Measurements from ENCODE around the gene EXOC1.

The EXOC1 gene

DNA sequence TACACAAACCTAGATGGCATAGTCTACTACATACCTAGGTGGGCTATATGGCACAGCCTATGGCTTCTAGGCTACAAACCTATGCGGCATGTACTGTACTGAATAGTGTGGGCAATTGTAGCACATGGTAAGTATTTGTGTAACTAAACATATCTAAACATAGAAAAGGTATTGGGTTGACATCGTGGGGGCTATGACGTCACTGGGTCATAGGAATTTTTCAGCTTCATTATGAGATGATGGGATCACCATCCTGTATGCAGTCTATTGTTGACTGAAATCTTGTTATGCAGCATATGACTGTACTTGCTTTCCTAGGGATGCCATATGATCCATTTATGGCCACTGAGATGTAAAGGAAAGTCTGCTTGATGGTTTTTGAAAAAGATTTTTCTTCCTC, 35.8 kb upstream of the EXOC1 start:
- TF ChIP-seq YY1 (IDR thresholded peaks at IDR 0.05; ENCODE audit: low read depth) = no peak
- no peak for TF ChIP-seq NFIC (IDR thresholded peaks at IDR 0.05)
- TF ChIP-seq RAD21 (IDR thresholded peaks at IDR 0.05; ENCODE audit: low read depth) = no peak
- no peak for TF ChIP-seq EP300 (IDR thresholded peaks at IDR 0.05; ENCODE audit: borderline replicate concordance)
- no peak for TF ChIP-seq ZBTB7A (IDR thresholded peaks at IDR 0.05; ENCODE audit: low read depth)
- TF ChIP-seq CEBPB (IDR thresholded peaks at IDR 0.05) = no peak
- TF ChIP-seq TCF12 (IDR thresholded peaks at IDR 0.05; ENCODE audit: low read depth) = no peak
- TF ChIP-seq CREB1 (IDR thresholded peaks at IDR 0.05; ENCODE audit: low read depth) = no peak
- no peak for TF ChIP-seq EGR1 (IDR thresholded peaks at IDR 0.05)
- TF ChIP-seq TAF1 (IDR thresholded peaks at IDR 0.05; ENCODE audit: low read depth) = no peak
- TF ChIP-seq, protein P1, sequence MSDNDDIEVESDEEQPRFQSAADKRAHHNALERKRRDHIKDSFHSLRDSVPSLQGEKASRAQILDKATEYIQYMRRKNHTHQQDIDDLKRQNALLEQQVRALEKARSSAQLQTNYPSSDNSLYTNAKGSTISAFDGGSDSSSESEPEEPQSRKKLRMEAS (IDR thresholded peaks at IDR 0.05) = no peak
- TF ChIP-seq, protein P2, sequence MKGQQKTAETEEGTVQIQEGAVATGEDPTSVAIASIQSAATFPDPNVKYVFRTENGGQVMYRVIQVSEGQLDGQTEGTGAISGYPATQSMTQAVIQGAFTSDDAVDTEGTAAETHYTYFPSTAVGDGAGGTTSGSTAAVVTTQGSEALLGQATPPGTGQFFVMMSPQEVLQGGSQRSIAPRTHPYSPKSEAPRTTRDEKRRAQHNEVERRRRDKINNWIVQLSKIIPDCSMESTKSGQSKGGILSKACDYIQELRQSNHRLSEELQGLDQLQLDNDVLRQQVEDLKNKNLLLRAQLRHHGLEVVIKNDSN (IDR thresholded peaks at IDR 0.05) = no peak
- TF ChIP-seq REST (IDR thresholded peaks at IDR 0.05; ENCODE audit: low read depth) = no peak

GRCh38 chr4:55819634-55820033, 33.8 kb upstream of the EXOC1 start, which contains the start of gene EXOC1L:
Gene EXOC1L (plus strand): TSS chr4:55819790. CDS start chr4:55820027, 237 bp downstream.
- no peak for TF ChIP-seq RAD21 (IDR thresholded peaks at IDR 0.05; ENCODE audit: low read depth)
- no peak for TF ChIP-seq EP300 (IDR thresholded peaks at IDR 0.05; ENCODE audit: borderline replicate concordance)
- TF ChIP-seq TEAD4 (IDR thresholded peaks at IDR 0.05) = no peak
- no peak for TF ChIP-seq CREB1 (IDR thresholded peaks at IDR 0.05; ENCODE audit: low read depth)
- no peak for TF ChIP-seq CEBPB (IDR thresholded peaks at IDR 0.05)
- TF ChIP-seq EGR1 (IDR thresholded peaks at IDR 0.05) = no peak
- TF ChIP-seq NFIC (IDR thresholded peaks at IDR 0.05) = no peak
- TF ChIP-seq YY1 (IDR thresholded peaks at IDR 0.05; ENCODE audit: low read depth) = no peak
- no peak for TF ChIP-seq FOXM1 (IDR thresholded peaks at IDR 0.05; ENCODE audit: borderline replicate concordance, low read depth)
- TF ChIP-seq, protein P1 (IDR thresholded peaks at IDR 0.05) = no peak
- no peak for TF ChIP-seq TCF12 (IDR thresholded peaks at IDR 0.05; ENCODE audit: low read depth)
- no peak for TF ChIP-seq ZBTB7A (IDR thresholded peaks at IDR 0.05; ENCODE audit: low read depth)

- TF ChIP-seq YY1 (IDR thresholded peaks at IDR 0.05; ENCODE audit: low read depth) (no peak), CEBPB (IDR thresholded peaks at IDR 0.05) (no peak), TCF12 (IDR thresholded peaks at IDR 0.05; ENCODE audit: low read depth) (no peak), EP300 (IDR thresholded peaks at IDR 0.05; ENCODE audit: borderline replicate concordance) (no peak), RAD21 (IDR thresholded peaks at IDR 0.05; ENCODE audit: low read depth) (no peak), ZBTB7A (IDR thresholded peaks at IDR 0.05; ENCODE audit: low read depth) (no peak), REST (IDR thresholded peaks at IDR 0.05; ENCODE audit: low read depth) (no peak), TAF1 (IDR thresholded peaks at IDR 0.05; ENCODE audit: low read depth) (no peak), TEAD4 (IDR thresholded peaks at IDR 0.05) (no peak), EGR1 (IDR thresholded peaks at IDR 0.05) (no peak), FOXM1 (IDR thresholded peaks at IDR 0.05; ENCODE audit: borderline replicate concordance, low read depth) (no peak), NFIC (IDR thresholded peaks at IDR 0.05) (no peak), CREB1 (IDR thresholded peaks at IDR 0.05; ENCODE audit: low read depth) (no peak)
- TF ChIP-seq, protein P2 (IDR thresholded peaks at IDR 0.05) = no peak
- TF ChIP-seq, protein P1 (IDR thresholded peaks at IDR 0.05) = no peak
Measured at GRCh38 chr4:55820279-55820678, 33.2 kb upstream of the EXOC1 start.

GRCh38 chr4:55822329-55822728, 31.1 kb upstream of the EXOC1 start:
- TF ChIP-seq CREB1 (IDR thresholded peaks at IDR 0.05; ENCODE audit: low read depth) = no peak
- no peak for TF ChIP-seq TAF1 (IDR thresholded peaks at IDR 0.05; ENCODE audit: low read depth)
- no peak for TF ChIP-seq YY1 (IDR thresholded peaks at IDR 0.05; ENCODE audit: low read depth)
- no peak for TF ChIP-seq EP300 (IDR thresholded peaks at IDR 0.05; ENCODE audit: borderline replicate concordance)

DNA sequence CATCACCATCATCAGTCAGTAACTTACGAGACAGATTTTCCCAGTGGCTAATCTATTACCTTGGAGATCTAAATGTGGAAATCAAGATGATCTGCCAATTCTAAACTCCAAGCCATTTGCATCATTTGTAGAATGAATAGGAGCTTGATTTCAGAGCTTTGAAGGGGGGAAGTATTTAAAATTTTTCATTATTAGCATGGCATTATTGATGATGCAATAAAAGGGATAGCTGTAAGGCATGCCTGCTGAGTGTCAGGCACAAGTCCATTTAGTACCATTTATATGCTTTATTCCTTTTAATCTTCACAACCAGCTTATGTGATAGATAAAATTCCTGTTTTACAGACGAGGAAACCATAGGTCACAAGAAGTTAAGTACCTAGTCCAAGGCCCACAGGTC, 28.6 kb upstream of the EXOC1 start:
- TF ChIP-seq ZBTB7A (IDR thresholded peaks at IDR 0.05; ENCODE audit: low read depth) (no peak), REST (IDR thresholded peaks at IDR 0.05; ENCODE audit: low read depth) (no peak), FOXM1 (IDR thresholded peaks at IDR 0.05; ENCODE audit: borderline replicate concordance, low read depth) (no peak)
